GM20000 (cell line): ENCODE data around the gene TMEM213.

ENCODE experiments used
- DNase-seq: peaks from one replicate; pipeline ENCODE4 v3.0.0; 2012; ENCODE audit warnings: low spot score
- TF ChIP-seq, protein P1 (sequence below): IDR thresholded peaks from 2 replicates; pipeline ENCODE4 v1.5.1; 2012; ENCODE audit warnings: mild to moderate bottlenecking, control low read depth; ENCODE audit errors: extremely low read depth, missing control alignments

The TMEM213 gene

DNA sequence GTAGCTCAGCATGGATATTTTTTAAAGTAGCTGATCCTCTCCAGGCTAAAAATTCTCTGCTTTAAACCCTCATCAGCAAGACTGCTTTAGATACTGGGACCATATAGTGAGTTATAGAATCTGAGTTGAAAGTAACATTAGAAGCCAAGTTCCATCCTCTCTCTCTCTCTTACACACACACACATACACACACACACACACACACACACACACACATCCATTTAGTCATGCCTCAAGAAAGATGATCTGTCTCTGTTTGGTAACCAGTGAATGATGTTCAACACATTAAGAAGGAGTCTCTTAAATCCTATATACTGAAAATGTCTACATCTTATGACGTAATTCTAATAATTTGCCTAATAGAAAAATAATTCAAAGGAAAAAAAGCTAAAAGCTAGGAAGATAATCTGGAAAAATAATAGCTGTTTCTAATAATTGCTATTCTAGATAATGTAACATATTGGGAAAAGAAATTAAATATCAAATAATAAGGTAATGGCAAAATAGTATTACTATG, 17.1 kb downstream of the TMEM213 start:
- TF ChIP-seq, protein P1, sequence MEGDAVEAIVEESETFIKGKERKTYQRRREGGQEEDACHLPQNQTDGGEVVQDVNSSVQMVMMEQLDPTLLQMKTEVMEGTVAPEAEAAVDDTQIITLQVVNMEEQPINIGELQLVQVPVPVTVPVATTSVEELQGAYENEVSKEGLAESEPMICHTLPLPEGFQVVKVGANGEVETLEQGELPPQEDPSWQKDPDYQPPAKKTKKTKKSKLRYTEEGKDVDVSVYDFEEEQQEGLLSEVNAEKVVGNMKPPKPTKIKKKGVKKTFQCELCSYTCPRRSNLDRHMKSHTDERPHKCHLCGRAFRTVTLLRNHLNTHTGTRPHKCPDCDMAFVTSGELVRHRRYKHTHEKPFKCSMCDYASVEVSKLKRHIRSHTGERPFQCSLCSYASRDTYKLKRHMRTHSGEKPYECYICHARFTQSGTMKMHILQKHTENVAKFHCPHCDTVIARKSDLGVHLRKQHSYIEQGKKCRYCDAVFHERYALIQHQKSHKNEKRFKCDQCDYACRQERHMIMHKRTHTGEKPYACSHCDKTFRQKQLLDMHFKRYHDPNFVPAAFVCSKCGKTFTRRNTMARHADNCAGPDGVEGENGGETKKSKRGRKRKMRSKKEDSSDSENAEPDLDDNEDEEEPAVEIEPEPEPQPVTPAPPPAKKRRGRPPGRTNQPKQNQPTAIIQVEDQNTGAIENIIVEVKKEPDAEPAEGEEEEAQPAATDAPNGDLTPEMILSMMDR = no peak
- DNase-seq = no peak

DNA sequence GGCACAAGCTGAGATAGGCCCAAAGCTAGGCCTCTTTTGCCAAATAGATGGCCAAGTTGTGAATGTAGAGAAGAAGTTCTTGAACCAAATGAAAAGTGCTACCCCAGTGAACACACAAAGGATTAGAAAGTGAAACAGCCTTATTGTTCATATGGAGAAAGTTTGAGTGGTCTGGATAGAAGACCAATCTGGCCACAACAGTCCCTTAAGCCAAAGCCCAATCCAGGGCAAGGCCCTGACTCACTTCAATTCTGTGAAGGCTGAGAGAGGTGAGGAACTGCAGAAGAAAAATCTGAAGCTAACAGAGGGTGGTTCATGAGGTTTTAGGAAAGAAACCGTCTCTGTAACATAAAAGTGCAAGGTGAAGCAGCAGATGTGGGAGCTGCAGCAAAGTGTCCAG, 18.9 kb downstream of the TMEM213 start:
- no peak for DNase-seq
- TF ChIP-seq, protein P1 = no peak

DNA sequence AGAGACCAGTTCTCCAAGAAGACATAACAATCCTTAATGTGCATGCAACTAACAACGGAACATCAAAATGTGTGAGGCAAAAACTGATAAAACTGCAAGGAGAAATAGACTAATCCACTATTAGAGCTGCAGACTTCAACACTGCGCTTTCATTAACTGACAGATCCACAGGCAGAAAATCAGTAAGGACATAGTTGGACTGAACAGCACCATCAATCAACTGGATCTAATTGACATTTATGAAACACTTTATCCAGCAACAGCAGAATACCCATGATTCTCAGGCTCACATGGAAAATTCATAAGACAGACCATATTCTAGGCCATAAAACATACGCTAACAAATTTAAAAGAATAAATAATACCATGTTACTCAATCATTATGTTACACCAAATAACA, 21.8 kb downstream of the TMEM213 start:
- TF ChIP-seq, protein P1 = no peak
- DNase-seq = no peak

DNA sequence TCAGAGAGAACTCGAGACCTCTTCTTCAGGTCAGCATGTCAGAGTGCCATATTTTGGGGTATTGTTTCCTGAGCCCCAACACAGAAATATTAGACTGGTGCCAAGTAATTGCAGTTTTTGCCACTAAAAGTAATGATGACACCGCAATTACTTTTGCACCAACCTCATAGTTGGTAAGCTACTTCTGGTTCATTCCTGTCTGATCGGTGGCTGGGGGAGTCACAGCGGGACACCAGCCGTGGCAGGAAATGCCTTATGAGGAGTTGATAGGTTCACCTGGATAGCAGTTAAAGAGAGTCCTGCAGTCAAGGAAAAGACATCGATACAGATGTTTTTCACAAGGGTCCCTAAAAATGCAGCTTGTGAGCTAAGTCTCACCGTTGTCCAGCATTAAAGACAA, 24.1 kb downstream of the TMEM213 start:
- TF ChIP-seq, protein P1 = no peak
- no peak for DNase-seq

DNA sequence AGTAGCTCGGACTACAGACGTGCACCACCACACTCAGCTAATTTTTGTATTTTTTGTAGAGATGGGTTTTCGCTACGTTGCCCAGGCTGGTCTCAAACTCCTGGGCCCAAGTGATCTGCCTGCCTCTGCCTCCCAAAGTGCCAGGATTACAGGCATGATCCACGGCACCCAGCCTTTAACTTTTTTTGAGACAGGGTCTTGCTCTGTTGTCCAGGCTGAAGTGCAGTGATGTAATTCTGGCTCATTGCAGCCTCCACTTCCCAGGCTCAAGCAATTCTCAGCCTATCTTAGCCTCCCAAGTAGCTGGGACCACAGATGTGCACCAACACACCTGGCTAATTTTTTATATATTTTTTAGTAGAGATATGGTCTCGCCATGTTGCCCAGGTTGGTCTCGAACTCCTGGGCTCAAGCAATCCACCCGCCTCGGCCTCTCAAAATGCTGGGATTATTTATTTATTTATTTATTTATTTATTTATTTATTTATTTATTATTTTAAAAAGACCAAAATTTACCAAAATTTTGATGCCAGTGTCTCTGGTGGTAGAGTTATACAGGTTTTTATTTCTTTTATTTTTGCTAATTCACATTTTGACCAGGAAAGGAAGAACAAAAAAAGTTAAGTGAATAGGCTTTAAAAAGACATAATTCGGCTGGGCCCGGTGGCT, 25.2 kb downstream of the TMEM213 start:
- TF ChIP-seq, protein P1 = no peak
- DNase-seq = no peak

DNA sequence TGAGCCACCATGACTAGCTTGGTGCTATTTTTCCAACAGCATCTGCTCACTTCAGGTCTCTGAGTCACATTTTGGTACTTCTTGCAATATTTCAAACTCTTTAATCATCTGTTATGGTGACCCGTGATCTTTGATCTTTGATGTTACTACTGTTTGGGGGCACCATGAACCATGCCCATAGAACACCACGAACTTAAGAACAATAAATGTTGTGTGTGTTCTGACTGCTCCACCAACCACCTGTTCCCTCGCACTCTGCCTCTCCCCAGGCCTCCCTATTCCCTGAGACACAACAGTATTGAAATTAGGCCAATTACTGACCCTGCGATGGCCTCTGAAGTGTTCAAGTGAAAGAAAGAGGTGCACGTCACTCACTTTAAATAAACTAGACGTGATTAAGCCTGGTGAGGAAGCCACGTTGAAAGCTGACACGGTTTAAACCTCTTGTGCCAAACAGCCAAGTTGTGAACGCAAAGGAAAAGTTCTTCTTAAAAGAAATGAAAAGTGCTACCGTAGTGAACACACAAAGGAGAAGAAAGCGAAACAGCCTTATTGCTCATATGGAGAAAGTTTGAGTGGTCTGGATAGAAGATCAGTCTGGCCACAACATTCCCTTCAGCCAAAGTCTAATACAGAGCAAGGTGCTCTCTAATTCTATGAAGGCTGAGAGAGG, 27.4 kb downstream of the TMEM213 start:
- TF ChIP-seq, protein P1 = no peak
- DNase-seq = no peak

DNA sequence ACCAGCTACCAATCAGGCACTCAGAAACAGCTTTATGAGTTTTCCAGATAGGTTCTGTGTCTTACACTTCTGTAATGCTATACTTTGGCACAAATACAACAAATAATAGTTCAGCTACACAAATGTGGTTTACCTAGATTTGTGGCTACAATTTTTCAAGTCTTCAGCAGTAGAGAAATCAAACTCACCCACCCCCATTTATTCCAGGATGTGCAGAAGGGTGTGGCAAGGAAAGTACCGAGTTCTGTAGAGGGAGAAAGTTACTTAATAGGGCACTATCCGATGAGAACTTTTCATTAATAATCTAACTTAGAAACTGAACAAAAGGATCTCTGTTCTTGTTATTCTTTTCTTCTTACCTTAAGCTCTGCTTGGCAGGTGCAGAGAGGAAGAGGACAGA, 30.5 kb downstream of the TMEM213 start:
- DNase-seq = no peak
- TF ChIP-seq, protein P1 = no peak
